B cell (primary cell): ENCODE measurements around the gene CTNND1. TPM values are rescaled to one million over a fixed set of nuclear protein-coding genes. Genes with fewer than 3 reads are reported as not detected.
A peak's percentile ranks its signal among the peaks of the same experiment; 100 is the strongest.

Source experiments
- ATAC-seq: fragments of 200-7000 bp; cut with Tn5 transposase; one replicate; pipeline ENCODE4 v1.10.0; 2021; ENCODE audit warnings: low read depth, mild to moderate bottlenecking, moderate number of reproducible peaks, moderate library complexity
- CTCF ChIA-PET: fragments of 350-600 bp; sonication (Branson Sonifier 250); formaldehyde crosslinking; loops from one replicate; lab custom pipeline; 2021; ENCODE audit warnings: antibody characterized with exemption, inconsistent platforms; lab: Charles Lee
- POLR2A ChIA-PET: fragments of 350-600 bp; sonication (Branson Sonifier 250); formaldehyde crosslinking; loops from one replicate; lab custom pipeline; 2021; ENCODE audit warnings: antibody characterized with exemption; lab: Charles Lee
- DNase-seq: peaks from one replicate; pipeline ENCODE4 v3.0.0; 2013
- H2AFZ ChIP-seq: 2 replicates; pipeline ENCODE4 v1.6.1; 2012; ENCODE audit warnings: mild to moderate bottlenecking, low read depth, low read length; ENCODE audit not compliant: insufficient read depth, poor library complexity, severe bottlenecking
- H3K27ac ChIP-seq, 2 donors: 1 replicate in 1 of 2; 2 replicates in 1 of 2; pipeline ENCODE4 v1.5.1; 2012 to 2013; ENCODE audit warnings: low read length in 2 of 2, mild to moderate bottlenecking in 2 of 2, moderate library complexity in 1 of 2
- H3K27me3 ChIP-seq, 4 experiments: fragments of 200-600 bp in 1 of 4; sonication (generic) in 1 of 4; replicated peaks in 1 of 4; 1 replicate in 2 of 4; 2 replicates in 2 of 4; pipeline versions ENCODE4 v1.6.1 to v1.7.0; 2013 to 2016; ENCODE audit warnings: low read length in 3 of 4, mild to moderate bottlenecking in 2 of 4, mixed read lengths in 1 of 4, moderate library complexity in 1 of 4; ENCODE audit not compliant: insufficient read depth in 4 of 4, control insufficient read depth in 3 of 4; ENCODE audit errors: control extremely low read depth in 1 of 4
- H3K36me3 ChIP-seq, 2 experiments: replicated peaks in 1 of 2; 1 replicate in 1 of 2; 2 replicates in 1 of 2; pipeline versions ENCODE4 v1.6.1 to v1.7.1; 2013; ENCODE audit warnings: low read length in 1 of 2; ENCODE audit not compliant: insufficient read depth in 2 of 2, control insufficient read depth in 1 of 2; ENCODE audit errors: control extremely low read depth in 1 of 2, extremely low read depth in 1 of 2
- H3K4me1 ChIP-seq, 2 donors: fragments of 200-600 bp in 1 of 2; sonication (generic) in 1 of 2; 1 replicate in 1 of 2; 2 replicates in 1 of 2; pipeline versions ENCODE4 v1.5.1 to v1.6.1; 2013 to 2017; ENCODE audit warnings: low read length in 2 of 2; ENCODE audit not compliant: control insufficient read depth in 2 of 2, insufficient read depth in 2 of 2
- H3K4me2 ChIP-seq: replicated peaks from 2 replicates; pipeline ENCODE3; 2012; ENCODE audit warnings: mild to moderate bottlenecking, low read depth, low read length; ENCODE audit not compliant: poor library complexity, severe bottlenecking
- H3K4me3 ChIP-seq, 5 experiments: fragments of 200-600 bp in 1 of 5; sonication (generic) in 1 of 5; 1 replicate in 3 of 5; 2 replicates in 2 of 5; pipeline versions ENCODE4 v1.5.1 to v1.7.0; 2011 to 2016; ENCODE audit warnings: low read length in 4 of 5, mild to moderate bottlenecking in 4 of 5, low read depth in 2 of 5, control low read depth in 1 of 5, moderate library complexity in 1 of 5; ENCODE audit not compliant: insufficient read depth in 1 of 5; ENCODE audit errors: control extremely low read depth in 1 of 5, extremely low read depth in 1 of 5
- H3K79me2 ChIP-seq: fragments of 200-600 bp; sonication (generic); one replicate; pipeline ENCODE4 v1.6.0; 2016; ENCODE audit warnings: low read length; ENCODE audit not compliant: control insufficient read depth, insufficient read depth
- H3K9ac ChIP-seq: fragments of 200-600 bp; sonication (generic); 2 replicates; pipeline ENCODE4 v1.6.1; 2017; ENCODE audit warnings: mild to moderate bottlenecking, low read length, moderate library complexity
- H3K9me3 ChIP-seq, 3 donors: one replicate each; pipeline versions ENCODE4 v1.6.1 to v1.7.1; 2013; ENCODE audit warnings: low read length in 2 of 3; ENCODE audit not compliant: control insufficient read depth in 2 of 3, insufficient read depth in 1 of 3; ENCODE audit errors: control extremely low read depth in 1 of 3
- H4K20me1 ChIP-seq: 2 replicates; pipeline ENCODE4 v1.6.0; 2012; ENCODE audit warnings: mild to moderate bottlenecking, low read length; ENCODE audit not compliant: insufficient read depth, control insufficient read depth, poor library complexity, severe bottlenecking
- H3K27ac Mint-ChIP-seq: one replicate; pipeline ENCODE4 v1.8.0; 2021; ENCODE audit warnings: mixed read lengths
- H3K27me3 Mint-ChIP-seq: one replicate; pipeline ENCODE4 v1.8.0; 2021; ENCODE audit warnings: mixed read lengths
- H3K4me1 Mint-ChIP-seq: one replicate; pipeline ENCODE4 v1.8.0; 2021; ENCODE audit warnings: mixed read lengths
- H3K4me3 Mint-ChIP-seq: one replicate; pipeline ENCODE4 v1.8.0; 2021; ENCODE audit warnings: mixed read lengths
- H3K9me3 Mint-ChIP-seq: one replicate; pipeline ENCODE4 v1.8.0; 2022; ENCODE audit warnings: mixed read lengths; ENCODE audit not compliant: insufficient read depth
- CTCF ChIP-seq: fragments of 200-600 bp; IDR thresholded peaks from one replicate; pipeline ENCODE4 v1.8.0; 2022; ENCODE audit warnings: antibody characterized with exemption, mild to moderate bottlenecking
- EZH2 ChIP-seq: IDR thresholded peaks from 2 replicates; pipeline ENCODE4 v1.6.1; 2012; ENCODE audit warnings: borderline replicate concordance, low read depth, mild to moderate bottlenecking, moderate library complexity, low read length; ENCODE audit not compliant: insufficient read depth, poor library complexity, severe bottlenecking
- WGBS: methylation state at CpG from one replicate; pipeline ENCODE4 v1.1.5; 2013; ENCODE audit warnings: missing lambda C conversion rate; ENCODE audit not compliant: insufficient coverage; 5-methylcytosine and 5-hydroxymethylcytosine counted together
- intact Hi-C: fragments of 100-400 bp; cut with micrococcal nuclease; formaldehyde crosslinking; loops from one replicate; pipeline ENCODE4 v1.10.0; 2022
- polyA plus RNA-seq: library from polyadenylated mRNA; depleted of rRNA; stranded (reverse); fragments of >200 nt; gene quantifications from 2 replicates; pipeline ENCODE4 v1.2.3, GENCODE V29; 2012
- total RNA-seq, 2 donors: library from RNA; stranded (reverse); fragments of 120-200 nt in 1 of 2; gene quantifications; 1 replicate in 1 of 2; 2 replicates in 1 of 2; pipeline versions ENCODE4 v1.2.3 to v1.2.4, GENCODE V29; 2013 to 2022

CTNND1 gene
- total and polyA plus RNA-seq, 2 donors (not counting 1 experiment from before 2014, with no cell fraction given), result 12.1 to 54.4 TPM

GRCh38 chr11:57751176-57751575 is 10.4 kb upstream of the CTNND1 start:
- Mint-ChIP-seq H3K9me3 (no peaks in the 10 kb centered on the region), H3K27me3 (no peaks in the 10 kb centered on the region), H3K4me3 (no peak overlapping the region), H3K4me1 (peaks cover 11% of the 10 kb centered on the region), H3K27ac (peak overlapping the region; percentile 48)
- intact Hi-C loops, result loop anchor here (1.0 kb wide), 1 partner anchor 49 kb away; no protein-coding TSS in a partner anchor
- Histone ChIP-seq H3K79me2 (peaks cover 7% of the 10 kb centered on the region), H3K9me3 (no peaks in the 10 kb centered on the region), H3K27me3 (no peaks in the 10 kb centered on the region), H3K4me3 (no peak overlapping the region), H2AFZ (no peak overlapping the region), H3K36me3 (peaks cover 3 to 10% of the 10 kb centered on the region in 2 experiments), H3K4me2 (no peak overlapping the region), H3K4me1 (no peaks in the 10 kb centered on the region), H3K27ac (no peak overlapping the region), H4K20me1 (no peaks in the 10 kb centered on the region), H3K9ac (no peak overlapping the region)
- DNase-seq (no peak), ATAC-seq (no peak)
- ChIA-PET POLR2A (interaction anchor here (0.7 kb wide), 1 partner anchor 9 kb away, joined by 3 read pairs; the partner anchor contains the start of gene SELENOH), CTCF (interaction anchor here (0.9 to 6.8 kb wide), 11 partner anchors 8 to 55 kb away, joined by 3 to 180 read pairs (median 5); partner anchors contain the start of genes CTNND1 and SELENOH)
- no peak for TF ChIP-seq CTCF
- no peak for TF ChIP-seq EZH2

- POLR2A ChIA-PET, result interaction anchor here (0.7 kb wide), 1 partner anchor 10 kb away, joined by 3 read pairs; the partner anchor contains the start of gene SELENOH
- Histone ChIP-seq H3K4me3 (no peak within 1 kb of the TSS), H3K9me3 (no peaks in the 10 kb centered on the region), H4K20me1 (no peaks in the 10 kb centered on the region), H3K4me2 (no peak within 1 kb of the TSS), H2AFZ (no peak within 1 kb of the TSS), H3K36me3 (peaks cover 3 to 8% of the 10 kb centered on the region in 2 experiments), H3K79me2 (peaks cover 3% of the 10 kb centered on the region), H3K27ac (no peak within 1 kb of the TSS), H3K27me3 (no peaks in the 10 kb centered on the region), H3K4me1 (no peaks in the 10 kb centered on the region), H3K9ac (no peak within 1 kb of the TSS)
- Mint-ChIP-seq H3K27me3 (no peaks in the 10 kb centered on the region), H3K27ac (peak within 1 kb of the TSS; percentile 77), H3K4me3 (no peak within 1 kb of the TSS), H3K9me3 (no peaks in the 10 kb centered on the region), H3K4me1 (peaks cover 11% of the 10 kb centered on the region)
- WGBS, result 100% methylated on average over 5 of the region's 10 CpGs
- DNase-seq, result peak; percentile 34
- CTCF ChIA-PET, result interaction anchor here (0.9 to 6.8 kb wide), 11 partner anchors 8 to 54 kb away, joined by 3 to 180 read pairs (median 5); partner anchors contain the start of genes CTNND1 and SELENOH
- intact Hi-C loops, result loop anchor here (1.0 kb wide), 1 partner anchor 49 kb away; no protein-coding TSS in a partner anchor
- TF ChIP-seq EZH2 (no peak), CTCF (peak; percentile 44)
- peak; percentile 60 for ATAC-seq
These were observed 9.8 kb upstream of the CTNND1 start, which contains the start of gene BTBD18 for GRCh38 chr11:57751676-57752253. TSS of gene BTBD18 (minus strand) at chr11:57751819. CDS start at chr11:57751188, 631 bp downstream.
